ENCODE measurements around the gene IP6K3. TPM values are rescaled to one million over a fixed set of nuclear protein-coding genes. Genes with fewer than 3 reads are reported as not detected.
A peak's percentile ranks its signal among the peaks of the same experiment; 100 is the strongest.

IP6K3 gene
- total RNA-seq (0.28 TPM), polyA plus RNA-seq (6.6 TPM)
- long read RNA-seq, donor 1: 0 reads
- long read RNA-seq, donor 2: 0 reads
- long read RNA-seq, donor 3, partial matches to known transcripts: 0 of 1 reads
- long read RNA-seq, donor 3, other reads (novel, unspliced or antisense): 0 of 1 reads
- long read RNA-seq, donor 4: 0 reads
- long read RNA-seq, donor 5: 0 reads
- long read RNA-seq, donor 6: 0 reads
- long read RNA-seq, donor 7: 0 reads
- long read RNA-seq, donor 8, partial matches to known transcripts: 0 of 1 reads
- long read RNA-seq, donor 8, other reads (novel, unspliced or antisense): 0 of 1 reads
- long read RNA-seq, donor 9: 0 reads
- long read RNA-seq, donor 10: 0 reads

- H3K36me3 ChIP-seq (ENCODE audit: control insufficient read depth in 2 of 2, insufficient read depth in 2 of 2, low read length in 1 of 2): no peaks in the 10 kb centered on the region
- H3K4me1 ChIP-seq (ENCODE audit: control insufficient read depth in 2 of 2, insufficient read depth in 2 of 2, low read length in 2 of 2): peaks cover 0 to 11% of the 10 kb centered on the region in 2 donors
- peaks cover 0 to 34% of the 10 kb centered on the region in 2 donors for H3K27me3 ChIP-seq (ENCODE audit: control insufficient read depth in 2 of 2, insufficient read depth in 1 of 2, low read length in 1 of 2)
- 78% methylated on average over 10 of the region's 10 CpGs for WGBS
- no peak within 1 kb of the TSS for H3K4me3 ChIP-seq (ENCODE audit: low read length in 2 of 2)
- H3K27ac ChIP-seq (ENCODE audit: low read depth in 1 of 2, low read length in 1 of 2): peak within 1 kb of the TSS in 1 of 2 donors; percentile 62
- H3K9me3 ChIP-seq (ENCODE audit: control insufficient read depth in 2 of 2, insufficient read depth in 1 of 2, low read length in 1 of 2): no peaks in the 10 kb centered on the region
- no peak for DNase-seq (ENCODE audit: low read depth in 6 of 9, low spot score in 9 of 9)
These were observed at the start of gene IP6K3 for GRCh38 chr6:33746651-33747100. IP6K3 (minus strand) TSS chr6:33746905; CDS start chr6:33735476, 11,429 bp downstream.

GRCh38 chr6:33794910-33795623 is 48.4 kb upstream of the IP6K3 start:
- no peak overlapping the region for H3K4me3 ChIP-seq (ENCODE audit: low read length in 2 of 2)
- DNase-seq (ENCODE audit: low read depth in 6 of 9, low spot score in 9 of 9): no peak
- 66% methylated on average over 14 of the region's 14 CpGs for WGBS
- peaks cover 0 to 49% of the 10 kb centered on the region in 2 donors for H3K27me3 ChIP-seq (ENCODE audit: control insufficient read depth in 2 of 2, insufficient read depth in 1 of 2, low read length in 1 of 2)
- H3K36me3 ChIP-seq (ENCODE audit: control insufficient read depth in 2 of 2, insufficient read depth in 2 of 2, low read length in 1 of 2): no peaks in the 10 kb centered on the region
- no peaks in the 10 kb centered on the region for H3K9me3 ChIP-seq (ENCODE audit: control insufficient read depth in 2 of 2, insufficient read depth in 1 of 2, low read length in 1 of 2)
- no peaks in the 10 kb centered on the region for H3K4me1 ChIP-seq (ENCODE audit: control insufficient read depth in 2 of 2, insufficient read depth in 2 of 2, low read length in 2 of 2)
- no peak overlapping the region for H3K27ac ChIP-seq (ENCODE audit: low read depth in 1 of 2, low read length in 1 of 2)

GRCh38 chr6:33792981-33793380 is 46.3 kb upstream of the IP6K3 start:
- WGBS: 77% methylated on average over 10 of the region's 10 CpGs

GRCh38 chr6:33791620-33792019 is 44.9 kb upstream of the IP6K3 start:
- H3K9me3 ChIP-seq (ENCODE audit: control insufficient read depth in 2 of 2, insufficient read depth in 1 of 2, low read length in 1 of 2): no peaks in the 10 kb centered on the region
- H3K4me3 ChIP-seq (ENCODE audit: low read length in 2 of 2): no peak overlapping the region
- H3K4me1 ChIP-seq (ENCODE audit: control insufficient read depth in 2 of 2, insufficient read depth in 2 of 2, low read length in 2 of 2): peaks cover 10 to 21% of the 10 kb centered on the region in 2 donors
- DNase-seq (ENCODE audit: low read depth in 6 of 9, low spot score in 9 of 9): no peak
- WGBS: 90% methylated on average over 7 of the region's 7 CpGs
- H3K27me3 ChIP-seq (ENCODE audit: control insufficient read depth in 2 of 2, insufficient read depth in 1 of 2, low read length in 1 of 2): peaks cover 0 to 41% of the 10 kb centered on the region in 2 donors
- no peak overlapping the region for H3K27ac ChIP-seq (ENCODE audit: low read depth in 1 of 2, low read length in 1 of 2)
- peaks cover 0 to under 1% of the 10 kb centered on the region in 2 donors for H3K36me3 ChIP-seq (ENCODE audit: control insufficient read depth in 2 of 2, insufficient read depth in 2 of 2, low read length in 1 of 2)

More at GRCh38 chr6:33792981-33793380, 46.3 kb upstream of the IP6K3 start:
- no peak overlapping the region for H3K27ac ChIP-seq (ENCODE audit: low read depth in 1 of 2, low read length in 1 of 2)
- no peak for DNase-seq (ENCODE audit: low read depth in 6 of 9, low spot score in 9 of 9)
- H3K4me3 ChIP-seq (ENCODE audit: low read length in 2 of 2): no peak overlapping the region
- H3K36me3 ChIP-seq (ENCODE audit: control insufficient read depth in 2 of 2, insufficient read depth in 2 of 2, low read length in 1 of 2): no peaks in the 10 kb centered on the region
- H3K4me1 ChIP-seq (ENCODE audit: control insufficient read depth in 2 of 2, insufficient read depth in 2 of 2, low read length in 2 of 2): peaks cover 0 to 8% of the 10 kb centered on the region in 2 donors
- peaks cover 0 to 44% of the 10 kb centered on the region in 2 donors for H3K27me3 ChIP-seq (ENCODE audit: control insufficient read depth in 2 of 2, insufficient read depth in 1 of 2, low read length in 1 of 2)
- H3K9me3 ChIP-seq (ENCODE audit: control insufficient read depth in 2 of 2, insufficient read depth in 1 of 2, low read length in 1 of 2): no peaks in the 10 kb centered on the region

- peaks cover 0 to 4% of the 10 kb centered on the region in 2 donors for H3K36me3 ChIP-seq (ENCODE audit: control insufficient read depth in 2 of 2, insufficient read depth in 2 of 2, low read length in 1 of 2)
- H3K9me3 ChIP-seq (ENCODE audit: control insufficient read depth in 2 of 2, insufficient read depth in 1 of 2, low read length in 1 of 2): no peaks in the 10 kb centered on the region
- H3K4me3 ChIP-seq (ENCODE audit: low read length in 2 of 2): no peak overlapping the region
- DNase-seq (ENCODE audit: low read depth in 6 of 9, low spot score in 9 of 9): no peak
- H3K4me1 ChIP-seq (ENCODE audit: control insufficient read depth in 2 of 2, insufficient read depth in 2 of 2, low read length in 2 of 2): peaks cover 17 to 24% of the 10 kb centered on the region in 2 donors
- no peak overlapping the region for H3K27ac ChIP-seq (ENCODE audit: low read depth in 1 of 2, low read length in 1 of 2)
- peaks cover 0 to 37% of the 10 kb centered on the region in 2 donors for H3K27me3 ChIP-seq (ENCODE audit: control insufficient read depth in 2 of 2, insufficient read depth in 1 of 2, low read length in 1 of 2)
- WGBS: over 99% methylated on average over 5 of the region's 5 CpGs
These were observed 44.2 kb upstream of the IP6K3 start for GRCh38 chr6:33790910-33791309.

- H3K9me3 ChIP-seq (ENCODE audit: control insufficient read depth in 2 of 2, insufficient read depth in 1 of 2, low read length in 1 of 2): no peaks in the 10 kb centered on the region
- H3K4me3 ChIP-seq (ENCODE audit: low read length in 2 of 2): no peak overlapping the region
- peaks cover 18 to 24% of the 10 kb centered on the region in 2 donors for H3K4me1 ChIP-seq (ENCODE audit: control insufficient read depth in 2 of 2, insufficient read depth in 2 of 2, low read length in 2 of 2)
- H3K36me3 ChIP-seq (ENCODE audit: control insufficient read depth in 2 of 2, insufficient read depth in 2 of 2, low read length in 1 of 2): peaks cover under 1 to 10% of the 10 kb centered on the region in 2 donors
- DNase-seq (ENCODE audit: low read depth in 6 of 9, low spot score in 9 of 9): no peak
- peaks cover 0 to 33% of the 10 kb centered on the region in 2 donors for H3K27me3 ChIP-seq (ENCODE audit: control insufficient read depth in 2 of 2, insufficient read depth in 1 of 2, low read length in 1 of 2)
- 97% methylated on average over 2 of the region's 2 CpGs for WGBS
- no peak overlapping the region for H3K27ac ChIP-seq (ENCODE audit: low read depth in 1 of 2, low read length in 1 of 2)
These were observed 43.7 kb upstream of the IP6K3 start for GRCh38 chr6:33790379-33790778.

GRCh38 chr6:33789550-33789895 is 42.8 kb upstream of the IP6K3 start:
- no peaks in the 10 kb centered on the region for H3K9me3 ChIP-seq (ENCODE audit: control insufficient read depth in 2 of 2, insufficient read depth in 1 of 2, low read length in 1 of 2)
- H3K36me3 ChIP-seq (ENCODE audit: control insufficient read depth in 2 of 2, insufficient read depth in 2 of 2, low read length in 1 of 2): peaks cover 9 to 18% of the 10 kb centered on the region in 2 donors
- H3K27ac ChIP-seq (ENCODE audit: low read depth in 1 of 2, low read length in 1 of 2): no peak overlapping the region
- peak overlapping the region in 1 of 2 donors; percentile 92 for H3K4me3 ChIP-seq (ENCODE audit: low read length in 2 of 2)
- WGBS: 94% methylated on average over 11 of the region's 11 CpGs
- DNase-seq (ENCODE audit: low read depth in 6 of 9, low spot score in 9 of 9): no peak
- H3K27me3 ChIP-seq (ENCODE audit: control insufficient read depth in 2 of 2, insufficient read depth in 1 of 2, low read length in 1 of 2): peaks cover 0 to 25% of the 10 kb centered on the region in 2 donors
- H3K4me1 ChIP-seq (ENCODE audit: control insufficient read depth in 2 of 2, insufficient read depth in 2 of 2, low read length in 2 of 2): peaks cover 18 to 28% of the 10 kb centered on the region in 2 donors

- DNase-seq (ENCODE audit: low read depth in 6 of 9, low spot score in 9 of 9): peak; percentile 73 to 96 (median 90)
- H3K27ac ChIP-seq (ENCODE audit: low read depth in 1 of 2, low read length in 1 of 2): peak within 1 kb of the TSS; percentile 89 to 98
- peaks cover 18 to 28% of the 10 kb centered on the region in 2 donors for H3K4me1 ChIP-seq (ENCODE audit: control insufficient read depth in 2 of 2, insufficient read depth in 2 of 2, low read length in 2 of 2)
- peak within 1 kb of the TSS; percentile 63 to 92 for H3K4me3 ChIP-seq (ENCODE audit: low read length in 2 of 2)
- 5% methylated on average over 86 of the region's 86 CpGs for WGBS
- peaks cover 0 to 20% of the 10 kb centered on the region in 2 donors for H3K27me3 ChIP-seq (ENCODE audit: control insufficient read depth in 2 of 2, insufficient read depth in 1 of 2, low read length in 1 of 2)
- H3K9me3 ChIP-seq (ENCODE audit: control insufficient read depth in 2 of 2, insufficient read depth in 1 of 2, low read length in 1 of 2): no peaks in the 10 kb centered on the region
- peaks cover 15 to 24% of the 10 kb centered on the region in 2 donors for H3K36me3 ChIP-seq (ENCODE audit: control insufficient read depth in 2 of 2, insufficient read depth in 2 of 2, low read length in 1 of 2)
These were observed 42.2 kb upstream of the IP6K3 start, which contains the start of gene LEMD2 for GRCh38 chr6:33788694-33789549. LEMD2 (minus strand) TSS chr6:33789130; CDS start chr6:33789116, 14 bp downstream.

Measured in thymus (tissue), 14 donors.